ENCODE data around the gene IFT43. TPM values are rescaled to one million over a fixed set of nuclear protein-coding genes. Genes with fewer than 3 reads are reported as not detected.

IFT43 gene
- total and polyA plus RNA-seq, 2 donors (not counting 3 experiments of a cell fraction or from before 2014, with no cell fraction given) = 22.3 to 39.0 TPM

GRCh38 chr14:76080025-76080424, 94.5 kb downstream of the IFT43 start:
- no peaks in the 10 kb centered on the region for H3K79me2 ChIP-seq (ENCODE audit: control insufficient read depth, insufficient read depth, low read length)
- H4K20me1 ChIP-seq (replicated peaks; ENCODE audit: control insufficient read depth, extremely low read depth, insufficient read depth, low read length) = no peaks in the 10 kb centered on the region
- FAIRE-seq = no peak
- dilution Hi-C loops (cut with MboI; ENCODE audit: extremely low pct_ligation_motif_present, low sequenced_read_pairs) = no loop called here
- CTCF ChIA-PET = no interaction called here
- H3K27ac ChIP-seq (ENCODE audit: insufficient read depth, low read depth, low read length) = no peak overlapping the region
- no peak overlapping the region for H3K4me3 ChIP-seq (replicated peaks in 1 of 3; ENCODE audit: insufficient read depth in 1 of 3, low read depth in 1 of 3, low read length in 3 of 3)
- H3K36me3 ChIP-seq (ENCODE audit: control insufficient read depth in 2 of 2, extremely low read depth in 1 of 2, insufficient read depth in 2 of 2, low read length in 2 of 2) = no peaks in the 10 kb centered on the region
- H3K9me1 ChIP-seq (replicated peaks; ENCODE audit: control insufficient read depth, extremely low read depth, insufficient read depth, low read length) = no peaks in the 10 kb centered on the region
- H3K9ac ChIP-seq (replicated peaks; ENCODE audit: extremely low read depth, insufficient read depth, low read length) = no peak overlapping the region
- no peak for DNase-seq (ENCODE audit: low read depth, low spot score)
- no TSS peak for BruUV-seq (replicated peaks)
- no peaks in the 10 kb centered on the region for H3K4me1 ChIP-seq (ENCODE audit: control insufficient read depth, extremely low read depth, insufficient read depth, low read length)
- POLR2A ChIA-PET = no interaction called here
- H3K9me3 ChIP-seq (replicated peaks; ENCODE audit: control insufficient read depth, insufficient read depth, low read length) = no peaks in the 10 kb centered on the region
- H2AFZ ChIP-seq (ENCODE audit: low read depth, low read length) = no peak overlapping the region
- TF ChIP-seq GATA2 (IDR thresholded peaks at IDR 0.05; ENCODE audit: insufficient read depth, insufficient read length, low read depth, low read length) (no peak), FOS (IDR thresholded peaks at IDR 0.05; ENCODE audit: borderline replicate concordance, insufficient read depth, low read length) (no peak), JUN (IDR thresholded peaks at IDR 0.05; ENCODE audit: borderline replicate concordance, insufficient read depth, insufficient read length, low read depth) (no peak), EZH2 (IDR thresholded peaks at IDR 0.05; ENCODE audit: borderline replicate concordance, low read depth, low read length, severe bottlenecking) (no peak), MAX (IDR thresholded peaks at IDR 0.05; ENCODE audit: insufficient read depth, insufficient read length) (no peak), POLR2AphosphoS5 (IDR thresholded peaks at IDR 0.05; ENCODE audit: insufficient read depth, low read depth, low read length) (no peak), POLR2A (IDR thresholded peaks at IDR 0.05; ENCODE audit: low read depth, low read length) (no peak), CTCF (IDR thresholded peaks at IDR 0.05; ENCODE audit: extremely low read depth in 1 of 2, insufficient read depth in 1 of 2, low read depth in 1 of 2, low read length in 2 of 2) (no peak), MYC (IDR thresholded peaks at IDR 0.05; ENCODE audit: low read depth, low read length) (no peak)
- intact Hi-C loops (cut with micrococcal nuclease) = no loop called here
- H3K4me2 ChIP-seq (ENCODE audit: insufficient read depth, low read length) = no peak overlapping the region
- no peaks in the 10 kb centered on the region for H3K27me3 ChIP-seq (ENCODE audit: control insufficient read depth in 2 of 2, insufficient read depth in 2 of 2, low read length in 2 of 2)
